Measurements from ENCODE around the gene PKN2. TPM values are rescaled to one million over a fixed set of nuclear protein-coding genes. Genes with fewer than 3 reads are reported as not detected.
"Not testable (repeated sequence)": the region's sequence is repeated elsewhere in the genome, so short reads cannot be mapped to it uniquely, and the experiment has no call there.

The PKN2 gene
- polyA plus RNA-seq, 3 donors: 7.7 to 16.2 (median 14.0) TPM

GRCh38 chr1:88825721-88826120 is 141.6 kb downstream of the PKN2 start:
- H3K27ac ChIP-seq (ENCODE audit: low read depth, low read length): no peak overlapping the region
- WGBS, 3 donors: 95 to 98% (median 95%) methylated on average over 2 of the region's 2 CpGs

GRCh38 chr1:88847643-88848042 is 163.6 kb downstream of the PKN2 start:
- no peak overlapping the region for H3K27ac ChIP-seq (ENCODE audit: low read depth, low read length)
- WGBS, 3 donors: 32 to 35% (median 33%) methylated on average over 1 of the region's 1 CpG

GRCh38 chr1:88851303-88852063 is 167.4 kb downstream of the PKN2 start:
- no peak overlapping the region for H3K27ac ChIP-seq (ENCODE audit: low read depth, low read length)
- WGBS, 3 donors: 87 to 91% (median 90%) methylated on average over 6 of the region's 6 CpGs

GRCh38 chr1:88867743-88868521 is 183.9 kb downstream of the PKN2 start:
- H3K27ac ChIP-seq (ENCODE audit: low read depth, low read length): no peak overlapping the region
- WGBS, 3 donors: 66 to 71% (median 69%) methylated on average over 6 of the region's 6 CpGs

- WGBS, 3 donors: 96 to 98% (median 97%) methylated on average over 14 of the region's 14 CpGs
- H3K27ac ChIP-seq (ENCODE audit: low read depth, low read length): not testable (repeated sequence)
These were observed 185.6 kb downstream of the PKN2 start for GRCh38 chr1:88869644-88870043.

GRCh38 chr1:88873737-88874349 is 189.8 kb downstream of the PKN2 start:
- 42 to 59% (median 46%) methylated on average over 5 of the region's 5 CpGs for WGBS, 3 donors
- no peak overlapping the region for H3K27ac ChIP-seq (ENCODE audit: low read depth, low read length)

- WGBS, 3 donors: 84 to 85% (median 85%) methylated on average over 4 of the region's 4 CpGs
- H3K27ac ChIP-seq (ENCODE audit: low read depth, low read length): no peak overlapping the region
These were observed 191.5 kb downstream of the PKN2 start for GRCh38 chr1:88875595-88875994.

- H3K27ac ChIP-seq (ENCODE audit: low read depth, low read length): no peak overlapping the region
- 54 to 74% (median 72%) methylated on average over 5 of the region's 5 CpGs for WGBS, 3 donors
These were observed 192.7 kb downstream of the PKN2 start for GRCh38 chr1:88876573-88877365.

- 31 to 35% (median 31%) methylated on average over 6 of the region's 6 CpGs for WGBS, 3 donors
- no peak overlapping the region for H3K27ac ChIP-seq (ENCODE audit: low read depth, low read length)
These were observed 193.3 kb downstream of the PKN2 start for GRCh38 chr1:88877382-88877825.

GRCh38 chr1:88877911-88878310 is 193.8 kb downstream of the PKN2 start:
- WGBS, 3 donors: 62 to 85% (median 77%) methylated on average over 9 of the region's 9 CpGs
- H3K27ac ChIP-seq (ENCODE audit: low read depth, low read length): no peak overlapping the region

GRCh38 chr1:88878731-88879130 is 194.7 kb downstream of the PKN2 start:
- WGBS, 3 donors: 38 to 79% (median 77%) methylated on average over 4 of the region's 4 CpGs
- no peak overlapping the region for H3K27ac ChIP-seq (ENCODE audit: low read depth, low read length)

GRCh38 chr1:88880717-88881116 is 196.6 kb downstream of the PKN2 start:
- 86 to 88% (median 87%) methylated on average over 8 of the region's 8 CpGs for WGBS, 3 donors

GRCh38 chr1:88883156-88883555 is 199.1 kb downstream of the PKN2 start:
- WGBS, 3 donors: 74 to 83% (median 82%) methylated on average over 3 of the region's 3 CpGs
- H3K27ac ChIP-seq (ENCODE audit: low read depth, low read length): no peak overlapping the region

More at GRCh38 chr1:88880717-88881116, 196.6 kb downstream of the PKN2 start:
- not testable (repeated sequence) for H3K27ac ChIP-seq (ENCODE audit: low read depth, low read length)

Other genes starting within 250 kb of the PKN2 start
- gene GTF2B, start 207.3 kb downstream of the PKN2 start, polyA plus RNA-seq: 10 to 100 TPM; 13.7 to 32.3 (median 22.6) TPM